Activated T-cell treated with anti-CD3 and anti-CD28 coated beads for 48 hours (primary cell): Measurements from ENCODE around the gene CST9L.
"Not testable (repeated sequence)": the region's sequence is repeated elsewhere in the genome, so short reads cannot be mapped to it uniquely, and the experiment has no call there.

ENCODE experiments used
- DNase-seq: peaks from one replicate; pipeline ENCODE4 v3.0.0-alpha.2; 2020; ENCODE audit warnings: low read depth

The CST9L gene

DNA sequence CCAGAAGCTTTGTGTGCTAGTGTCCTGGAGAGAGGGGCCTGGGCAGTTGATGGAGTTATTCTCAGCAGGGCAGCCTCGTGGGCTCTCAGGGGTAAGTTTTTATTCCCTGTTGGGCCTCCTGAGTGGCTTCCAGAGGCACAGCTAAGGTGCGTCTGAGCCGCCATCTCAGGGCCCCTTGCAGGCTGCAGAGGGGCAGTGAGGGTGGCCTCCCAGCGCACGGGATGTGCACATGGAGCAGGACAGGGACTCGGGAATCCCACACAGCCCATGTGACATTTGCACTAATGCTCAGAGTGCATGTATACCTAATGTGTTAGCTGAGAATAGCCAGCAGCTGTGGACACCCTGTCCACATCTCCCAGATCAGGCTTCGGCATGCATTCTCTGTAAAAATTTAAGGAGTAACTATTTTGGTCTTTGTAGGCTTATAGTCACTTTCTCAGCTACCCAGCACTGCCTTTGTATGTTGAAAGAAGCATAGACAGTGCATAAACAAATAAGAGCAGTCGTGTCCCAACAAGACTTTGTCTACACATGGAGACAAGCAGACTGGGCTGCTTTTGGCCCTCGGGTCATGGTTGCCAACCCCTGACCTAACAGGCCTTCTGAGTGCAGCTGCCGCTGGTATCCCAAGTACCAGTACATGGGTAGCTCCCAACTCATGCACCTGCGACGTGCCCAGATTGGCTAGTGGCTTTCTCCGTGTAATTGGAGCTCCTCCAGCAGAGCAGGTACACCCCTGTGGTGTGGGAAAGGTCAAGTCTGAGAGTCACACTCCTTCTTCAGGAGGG lies 18.6 kb upstream of the CST9L start:
- DNase-seq = no peak

- no peak for DNase-seq
Measured at GRCh38 chr20:23585808-23586734, 17.8 kb upstream of the CST9L start.

- DNase-seq = no peak
Measured at GRCh38 chr20:23585449-23585807, 17.1 kb upstream of the CST9L start.

- DNase-seq = no peak
Measured at GRCh38 chr20:23584434-23585199, 16.3 kb upstream of the CST9L start.

- DNase-seq = no peak
Measured at GRCh38 chr20:23583526-23583925, 15.2 kb upstream of the CST9L start.

GRCh38 chr20:23582293-23582692 lies 14.0 kb upstream of the CST9L start:
- no peak for DNase-seq

- DNase-seq = not testable (repeated sequence)
Measured at GRCh38 chr20:23581833-23582232, 13.5 kb upstream of the CST9L start.

GRCh38 chr20:23574977-23575376 lies 6.7 kb upstream of the CST9L start:
- no peak for DNase-seq

- no peak for DNase-seq
Measured at GRCh38 chr20:23570178-23570760, 2.0 kb upstream of the CST9L start.

GRCh38 chr20:23569570-23569969 lies 1.3 kb upstream of the CST9L start:
- no peak for DNase-seq

DNA sequence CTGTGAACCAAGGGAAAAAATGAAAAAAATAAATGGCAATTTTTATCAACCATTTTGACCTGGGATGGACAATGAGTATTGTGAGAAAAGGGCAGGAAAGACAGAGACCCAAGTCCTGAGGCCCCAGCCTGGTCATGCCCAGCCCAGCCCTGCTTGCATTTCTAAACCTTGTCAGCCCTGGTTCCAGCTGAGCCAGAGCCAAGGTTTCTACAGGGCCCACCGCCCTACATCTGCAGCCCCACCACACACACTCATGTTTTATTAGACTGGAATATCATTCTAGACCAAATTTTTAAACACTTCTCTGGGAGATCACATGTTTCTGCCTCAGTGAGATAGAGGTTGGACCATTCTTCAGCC lies 667 bp upstream of the CST9L start:
- DNase-seq = no peak

- no peak for DNase-seq
Measured at GRCh38 chr20:23566199-23566932, 1.9 kb downstream of the CST9L start.

GRCh38 chr20:23565503-23566045 lies 2.7 kb downstream of the CST9L start:
- DNase-seq = no peak

- DNase-seq = no peak
Measured at GRCh38 chr20:23564927-23565326, 3.4 kb downstream of the CST9L start.

DNA sequence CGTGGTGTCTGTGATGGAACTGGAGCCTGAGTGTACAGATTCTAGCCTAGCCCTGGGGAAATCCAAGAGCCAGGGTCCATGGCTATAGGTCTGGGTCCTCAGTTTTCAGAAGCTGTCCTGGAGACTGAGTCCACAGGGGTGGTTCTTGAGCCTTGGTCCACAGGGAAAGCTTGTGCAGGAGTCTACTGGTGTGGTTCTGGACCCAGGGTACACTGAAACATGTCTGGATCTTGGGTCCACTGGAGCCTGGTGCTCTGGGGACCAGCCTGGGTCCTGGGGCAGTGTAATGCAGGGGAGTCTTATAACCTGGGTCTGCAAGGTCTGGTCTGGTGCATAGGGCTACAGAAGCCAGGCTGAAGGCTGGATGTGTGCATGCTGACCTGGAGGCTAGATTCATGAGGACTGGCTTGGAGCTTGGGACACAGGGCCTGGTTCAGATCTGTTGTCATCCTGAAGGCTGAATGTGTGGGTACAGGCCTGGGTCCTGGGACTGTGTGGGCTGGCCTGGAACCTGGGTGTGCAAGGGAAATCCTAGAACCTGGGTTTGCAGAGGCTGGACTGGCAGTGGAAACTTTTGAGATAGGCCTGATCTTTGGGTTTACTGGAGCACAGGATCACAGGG lies 5.5 kb downstream of the CST9L start:
- DNase-seq = no peak

DNA sequence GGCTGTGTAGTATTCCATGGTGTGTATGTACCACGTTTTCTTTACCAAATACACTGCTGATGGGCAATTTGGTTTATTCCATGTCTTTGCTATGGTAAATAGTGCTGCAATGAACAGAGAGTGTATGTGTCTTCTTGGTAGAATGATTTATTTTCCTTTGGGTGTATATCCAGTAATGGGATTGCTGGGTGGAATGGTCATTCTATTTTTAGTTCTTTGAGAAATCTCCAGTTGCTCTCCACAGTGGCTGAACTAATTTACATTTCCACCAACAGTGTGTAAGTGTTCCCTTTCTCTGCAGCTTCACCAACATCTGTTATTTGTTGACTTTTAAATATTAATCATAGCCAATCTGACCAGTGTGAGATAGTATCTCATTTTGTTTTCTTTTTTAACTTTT lies 13.9 kb downstream of the CST9L start:
- DNase-seq = no peak

- no peak for DNase-seq
Measured at GRCh38 chr20:23551786-23552185, 16.5 kb downstream of the CST9L start.

DNA sequence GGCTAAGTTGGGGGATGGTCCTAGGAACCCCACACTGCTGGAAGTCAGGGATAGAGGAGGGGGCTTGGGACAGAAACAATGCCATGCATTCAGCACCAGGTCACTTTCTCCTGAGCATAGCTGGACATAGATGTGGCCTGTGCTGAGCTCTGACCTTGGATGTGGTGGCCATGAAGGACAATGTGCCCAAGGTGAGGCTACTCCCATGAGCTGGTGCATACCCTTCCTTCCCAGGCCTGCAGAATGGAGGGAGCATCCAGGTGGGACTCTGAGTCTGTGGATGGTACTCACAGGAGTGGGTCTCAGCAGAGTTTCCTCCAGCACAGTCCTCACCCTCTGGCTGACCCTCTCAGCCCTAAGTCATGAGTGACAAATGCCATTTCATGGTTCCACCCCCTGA lies 16.9 kb downstream of the CST9L start:
- no peak for DNase-seq

DNA sequence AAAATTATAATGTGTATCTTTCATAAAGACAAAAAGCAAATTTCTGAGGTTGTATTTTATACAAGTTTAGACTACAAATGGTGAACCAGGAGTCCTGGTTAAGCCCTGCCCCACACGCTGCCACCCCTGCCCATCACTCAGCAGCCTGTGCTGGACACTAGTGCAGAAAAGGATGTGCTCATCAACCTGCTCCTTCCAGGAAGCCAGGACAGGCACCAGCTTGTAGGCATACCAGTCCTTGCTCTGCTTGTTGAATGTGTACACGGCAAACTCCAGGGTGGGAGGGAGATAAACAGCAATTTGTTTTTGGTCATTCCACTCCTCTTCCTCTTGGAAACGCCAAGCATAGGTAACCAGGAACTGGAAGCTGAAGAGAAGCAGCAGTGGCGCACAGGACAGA lies 18.1 kb downstream of the CST9L start:
- no peak for DNase-seq

GRCh38 chr20:23548408-23548807 lies 19.9 kb downstream of the CST9L start:
- DNase-seq = no peak

DNA sequence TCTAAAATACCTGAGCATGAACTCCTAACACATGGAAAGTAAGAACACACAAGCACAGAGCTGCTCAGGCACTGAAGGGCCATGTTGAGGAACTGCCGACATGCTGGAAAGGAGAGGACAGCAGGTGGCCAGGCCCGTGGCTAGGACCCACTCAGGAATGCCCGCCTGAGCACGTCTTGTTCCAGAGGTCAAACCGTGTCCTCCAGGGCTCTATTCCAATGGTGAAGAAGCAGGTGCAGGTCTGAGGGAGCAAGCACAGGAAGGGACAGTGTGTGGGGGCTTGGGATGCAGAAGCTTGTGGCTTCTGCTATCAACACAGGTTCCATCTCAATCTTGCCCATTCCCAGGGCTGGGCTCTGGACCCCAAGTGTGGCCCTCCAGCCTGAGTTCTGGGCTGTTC lies 20.7 kb downstream of the CST9L start:
- no peak for DNase-seq
